HCT116 (cell line): ENCODE data around the gene EGLN3. TPM values are rescaled to one million over a fixed set of nuclear protein-coding genes. Genes with fewer than 3 reads are reported as not detected.

ENCODE experiments used
- ATAC-seq: fragments of 200-7000 bp; cut with Tn5 transposase; 2 replicates; pipeline ENCODE4 v1.9.1; 2020; ENCODE audit warnings: mild to moderate bottlenecking, moderate library complexity
- BruUV-seq: library from RNA; stranded (reverse); fragments of 400-500 nt; replicated peaks from 2 replicates; lab custom pipeline; 2021; lab: Mats Ljungman, UMichigan
- CTCF ChIA-PET: fragments of 300-600 bp; sonication (Branson Sonifier 250); formaldehyde crosslinking; loops from one replicate; lab custom pipeline; 2021; ENCODE audit warnings: antibody characterized with exemption; lab: Charles Lee
- POLR2A ChIA-PET: fragments of 300-600, 350-600 bp; sonication (Branson Sonifier 250); formaldehyde crosslinking; loops from one replicate; lab custom pipeline; 2021; ENCODE audit warnings: antibody characterized with exemption; lab: Charles Lee
- RAD21 ChIA-PET, 2 experiments: fragments of 300-600 bp; sonication (Branson Sonifier 250); formaldehyde crosslinking; loops; one replicate each; lab custom pipeline; 2023; ENCODE audit warnings: low total read pairs in 2 of 2; ENCODE audit not compliant: uncharacterized antibody in 2 of 2, unreplicated experiment in 2 of 2, low non-redundant PET in 1 of 2; lab: Charles Lee
- DNase-seq: peaks from one replicate; pipeline ENCODE4 v3.0.0-alpha.2; 2010; ENCODE audit warnings: low read depth, low spot score
- H2AFZ ChIP-seq: fragments of 200-600 bp; shearing (Covaris generic), sonication (generic); 2 replicates; pipeline ENCODE4 v1.6.1; 2017; ENCODE audit warnings: low read depth, mixed run types, mixed read lengths, antibody characterized with exemption, low read length; ENCODE audit not compliant: poor library complexity, severe bottlenecking
- H3K27ac ChIP-seq: 2 replicates; pipeline ENCODE4 v1.5.1; 2012; ENCODE audit warnings: low read depth, low read length
- H3K27me3 ChIP-seq: fragments of 200-600 bp; sonication (generic); 2 replicates; pipeline ENCODE4 v1.6.1; 2016; ENCODE audit warnings: mixed run types, low read length, mixed read lengths; ENCODE audit not compliant: insufficient read depth
- H3K36me3 ChIP-seq, 2 experiments: fragments of 200-500 bp in 1 of 2; fragments of 200-600 bp in 1 of 2; sonication (Bioruptor generic) in 1 of 2; sonication (generic) in 1 of 2; 2 replicates each; pipeline versions ENCODE4 v1.5.1 to v1.6.1; 2014 to 2016; ENCODE audit warnings: low read length in 2 of 2, inconsistent platforms in 1 of 2, mixed read lengths in 1 of 2, mixed run types in 1 of 2; ENCODE audit not compliant: insufficient read depth in 2 of 2, control insufficient read depth in 1 of 2
- H3K4me1 ChIP-seq, 2 experiments: fragments of 200-600 bp in 1 of 2; sonication (generic) in 1 of 2; 2 replicates each; pipeline versions ENCODE4 v1.5.1 to v1.6.1; 2012 to 2017; ENCODE audit warnings: low read length in 2 of 2, inconsistent platforms in 1 of 2, mild to moderate bottlenecking in 1 of 2, mixed read lengths in 1 of 2, mixed run types in 1 of 2, moderate library complexity in 1 of 2; ENCODE audit not compliant: insufficient read depth in 2 of 2, control insufficient read depth in 1 of 2
- H3K4me2 ChIP-seq: fragments of 200-600 bp; sonication (generic); 2 replicates; pipeline ENCODE4 v1.6.1; 2017; ENCODE audit warnings: mixed run types, low read length, mixed read lengths
- H3K4me3 ChIP-seq, 2 experiments: fragments of 200-600 bp in 1 of 2; sonication (generic) in 1 of 2; replicated peaks in 1 of 2; 2 replicates each; pipeline ENCODE4 v1.5.1; 2011 to 2016; ENCODE audit warnings: low read length in 2 of 2, control low read depth in 1 of 2, low read depth in 1 of 2, mild to moderate bottlenecking in 1 of 2, mixed read lengths in 1 of 2, mixed run types in 1 of 2
- H3K79me2 ChIP-seq: fragments of 200-600 bp; sonication (generic); 2 replicates; pipeline ENCODE4 v1.6.1; 2017; ENCODE audit warnings: mild to moderate bottlenecking, mixed run types, low read length, moderate library complexity, mixed read lengths; ENCODE audit not compliant: insufficient read depth
- H3K9ac ChIP-seq: fragments of 200-600 bp; sonication (generic); 2 replicates; pipeline ENCODE4 v1.6.1; 2016; ENCODE audit warnings: low read length, mixed read lengths
- H3K9me2 ChIP-seq: fragments of 200-600 bp; sonication (generic), shearing (Covaris generic); 2 replicates; pipeline ENCODE4 v1.6.1; 2017; ENCODE audit warnings: mixed run types, mild to moderate bottlenecking, moderate library complexity; ENCODE audit not compliant: insufficient read depth
- H3K9me3 ChIP-seq, 2 experiments: fragments of 200-500 bp in 1 of 2; fragments of 200-600 bp in 1 of 2; sonication (Bioruptor generic) in 1 of 2; sonication (generic) in 1 of 2; 2 replicates each; pipeline ENCODE4 v1.6.1; 2014 to 2017; ENCODE audit warnings: low read length in 2 of 2, mixed read lengths in 2 of 2, inconsistent platforms in 1 of 2, low read depth in 1 of 2, mild to moderate bottlenecking in 1 of 2, mixed run types in 1 of 2, moderate library complexity in 1 of 2; ENCODE audit not compliant: control insufficient read depth in 1 of 2, insufficient read depth in 1 of 2
- H4K20me1 ChIP-seq: fragments of 200-600 bp; sonication (generic), shearing (Covaris generic); 2 replicates; pipeline ENCODE4 v1.6.1; 2017; ENCODE audit warnings: mixed run types, mild to moderate bottlenecking, moderate library complexity; ENCODE audit not compliant: insufficient read depth
- CBX3 ChIP-seq: IDR thresholded peaks from 2 replicates; pipeline ENCODE4 v1.6.1; 2012; ENCODE audit warnings: low read depth
- CTCF ChIP-seq, 3 experiments: fragments of 200-600 bp in 1 of 3; sonication (generic) in 1 of 3; IDR thresholded peaks in 2 of 3; conservative IDR thresholded peaks in 1 of 3; 2 replicates each; pipeline ENCODE4 v1.5.1; 2012 to 2017; ENCODE audit warnings: low read depth in 2 of 3, low read length in 2 of 3, antibody characterized with exemption in 1 of 3, borderline replicate concordance in 1 of 3, control low read depth in 1 of 3, mild to moderate bottlenecking in 1 of 3, mixed read lengths in 1 of 3, mixed run types in 1 of 3, moderate library complexity in 1 of 3; ENCODE audit not compliant: insufficient read depth in 1 of 3
- EGR1 ChIP-seq: IDR thresholded peaks from 2 replicates; pipeline ENCODE4 v1.6.1; 2012; ENCODE audit warnings: low read depth
- POLR2A ChIP-seq: IDR thresholded peaks from 2 replicates; pipeline ENCODE4 v1.7.0; 2011; ENCODE audit warnings: borderline replicate concordance; ENCODE audit not compliant: insufficient read depth, insufficient read length; ENCODE audit errors: extremely low read depth
- POLR2AphosphoS5 ChIP-seq: IDR thresholded peaks from 2 replicates; pipeline ENCODE4 v1.6.1; 2011; ENCODE audit warnings: mild to moderate bottlenecking, low read depth, low read length, moderate library complexity
- SIN3A ChIP-seq: IDR thresholded peaks from 2 replicates; pipeline ENCODE4 v1.6.1; 2012; ENCODE audit warnings: low read depth
- YY1 ChIP-seq: IDR thresholded peaks from 2 replicates; pipeline ENCODE4 v1.6.1; 2011; ENCODE audit warnings: low read length, low read depth, moderate library complexity, mild to moderate bottlenecking; ENCODE audit not compliant: insufficient replicate concordance; ENCODE audit errors: extremely low read depth
- ZFX ChIP-seq: fragments of 450-650 bp; IDR thresholded peaks from 2 replicates; pipeline ENCODE4 v1.6.1; 2017
- ZNF274 ChIP-seq: fragments of 200-500 bp; sonication (Bioruptor generic); IDR thresholded peaks from 2 replicates; pipeline ENCODE4 v1.6.1; 2014; ENCODE audit warnings: mild to moderate bottlenecking, low read depth, low read length, inconsistent platforms
- intact Hi-C: fragments of 100-400 bp; cut with micrococcal nuclease; formaldehyde crosslinking; loops from 2 replicates; pipeline ENCODE4 v1.10.0; 2022
- total RNA-seq: library from RNA; stranded (reverse); gene quantifications from one replicate; pipeline ENCODE4 v1.2.1, GENCODE V29; 2021; ENCODE audit not compliant: unreplicated experiment

Gene EGLN3
- total RNA-seq, 1 experiment from 2014 or later, result 13.6 TPM

GRCh38 chr14:33902363-33902762 lies 48.5 kb downstream of the EGLN3 start:
- ChIA-PET CTCF (no interaction called here), POLR2A (no interaction called here)
- no peak overlapping the region for H3K27ac ChIP-seq

GRCh38 chr14:33901426-33902155 lies 49.3 kb downstream of the EGLN3 start:
- Histone ChIP-seq H3K9me3 (no peaks in the 10 kb centered on the region), H3K36me3 (no peaks in the 10 kb centered on the region), H3K4me2 (no peak overlapping the region), H3K27me3 (no peaks in the 10 kb centered on the region), H3K9ac (no peak overlapping the region), H3K27ac (no peak overlapping the region), H3K4me1 (no peaks in the 10 kb centered on the region), H3K4me3 (no peak overlapping the region), H4K20me1 (no peaks in the 10 kb centered on the region), H2AFZ (no peak overlapping the region), H3K79me2 (no peaks in the 10 kb centered on the region), H3K9me2 (no peaks in the 10 kb centered on the region)
- RAD21 ChIA-PET, result interaction anchor here in 1 of 2 experiments (0.5 kb wide), 1 partner anchor 23 kb away, joined by 3 read pairs; no protein-coding TSS in a partner anchor
- CTCF ChIA-PET, result no interaction called here
- no peak for ATAC-seq
- no peak for TF ChIP-seq EGR1
- no peak for TF ChIP-seq CBX3
- no peak for TF ChIP-seq POLR2A
- TF ChIP-seq SIN3A, result no peak
- TF ChIP-seq ZNF274, result no peak
- TF ChIP-seq CTCF (IDR thresholded peaks at IDR 0.05 in 2 of 3, conservative IDR thresholded peaks at IDR 0.05 in 1 of 3; ENCODE audit: borderline replicate concordance in 1 of 3, insufficient read depth in 1 of 3, low read depth in 2 of 3, low read length in 2 of 3), result no peak
- no peak for TF ChIP-seq ZFX
- POLR2A ChIA-PET, result no interaction called here
- no peak for DNase-seq
- intact Hi-C loops, result no loop called here
- no TSS peak for BruUV-seq

More at GRCh38 chr14:33902363-33902762, 48.5 kb downstream of the EGLN3 start:
- no peak overlapping the region for H2AFZ ChIP-seq
- H4K20me1 ChIP-seq, result no peaks in the 10 kb centered on the region
- no peak overlapping the region for H3K9ac ChIP-seq
- no peak overlapping the region for H3K4me3 ChIP-seq
- no peaks in the 10 kb centered on the region for H3K9me2 ChIP-seq
- H3K27me3 ChIP-seq, result no peaks in the 10 kb centered on the region
- no peaks in the 10 kb centered on the region for H3K79me2 ChIP-seq
- DNase-seq (no peak), ATAC-seq (no peak)
- no peaks in the 10 kb centered on the region for H3K36me3 ChIP-seq
- no peaks in the 10 kb centered on the region for H3K9me3 ChIP-seq
- H3K4me2 ChIP-seq, result no peak overlapping the region
- no TSS peak for BruUV-seq
- TF ChIP-seq YY1 (no peak), POLR2AphosphoS5 (no peak)
- TF ChIP-seq, all 23 proteins: peak for 0
- RAD21 ChIA-PET, result interaction anchor here in 1 of 2 experiments (0.5 kb wide), 1 partner anchor 22 kb away, joined by 3 read pairs; no protein-coding TSS in a partner anchor
- intact Hi-C loops, result no loop called here
- H3K4me1 ChIP-seq, result no peaks in the 10 kb centered on the region
